ENCODE results near the gene EHMT1. TPM values are rescaled to one million over a fixed set of nuclear protein-coding genes. Genes with fewer than 3 reads are reported as not detected.
A peak's percentile ranks its signal among the peaks of the same experiment; 100 is the strongest.

Gene EHMT1
- total and polyA plus RNA-seq, 10 of the 15 experiments (the other 5 are each of a cell fraction or from before 2014, with no cell fraction given), result 2.9 to 100 (median 48.1) TPM

- TF ChIP-seq BCLAF1 (IDR thresholded peaks at IDR 0.05), result no peak
- peak in 1 of 2 experiments; percentile 56; a peak in 1 of 4 replicates for TF ChIP-seq ETV6 (conservative IDR thresholded peaks at IDR 0.05 in 1 of 2, IDR thresholded peaks at IDR 0.05 in 1 of 2; ENCODE audit: borderline replicate concordance in 1 of 2, low read depth in 1 of 2)
- no peak for TF ChIP-seq CEBPB (IDR thresholded peaks at IDR 0.05; ENCODE audit: borderline replicate concordance in 1 of 2, low read depth in 2 of 2, low read length in 2 of 2)
- no peak for TF ChIP-seq IRF3 (IDR thresholded peaks at IDR 0.05)
- TF ChIP-seq POLR2AphosphoS2 (IDR thresholded peaks at IDR 0.05; ENCODE audit: low read depth, low read length), result no peak
- TF ChIP-seq IRF4 (IDR thresholded peaks at IDR 0.05; ENCODE audit: low read depth, low read length), result 0 out of 2 replicates have a peak, but pooled peaks have one; percentile 23
- TF ChIP-seq NR2C2 (IDR thresholded peaks at IDR 0.05; ENCODE audit: borderline replicate concordance, control insufficient read depth, insufficient read length, low read depth), result no peak
- no peak for TF ChIP-seq RCOR1 (conservative IDR thresholded peaks at IDR 0.05; ENCODE audit: low read depth, low read length)
- TF ChIP-seq CTCF (IDR thresholded peaks at IDR 0.05 in 2 of 3, conservative IDR thresholded peaks at IDR 0.05 in 1 of 3; ENCODE audit: control insufficient read depth in 2 of 3, extremely low read depth in 1 of 3, insufficient read depth in 1 of 3, low read depth in 3 of 3, low read length in 3 of 3), result no peak
- peak; percentile 75 for TF ChIP-seq IKZF1 (conservative IDR thresholded peaks at IDR 0.05)
- no peak for TF ChIP-seq NKRF (conservative IDR thresholded peaks at IDR 0.05)
- no peak for TF ChIP-seq SUZ12 (IDR thresholded peaks at IDR 0.05; ENCODE audit: unreplicated experiment)
- no peak for TF ChIP-seq SMAD1 (IDR thresholded peaks at IDR 0.05; ENCODE audit: low read depth, partially characterized antibody)
- TF ChIP-seq SKIL (IDR thresholded peaks at IDR 0.05; ENCODE audit: low read depth, poor library complexity, severe bottlenecking), result peak; percentile 73
- no peak for TF ChIP-seq JUND (IDR thresholded peaks at IDR 0.05; ENCODE audit: low read depth, low read length)
- no peak for TF ChIP-seq ZSCAN29 (IDR thresholded peaks at IDR 0.05)
- TF ChIP-seq TAF1 (IDR thresholded peaks at IDR 0.05; ENCODE audit: borderline replicate concordance, low read depth, low read length), result no peak
- no peak for TF ChIP-seq SRF (IDR thresholded peaks at IDR 0.05; ENCODE audit: low read depth in 2 of 2, low read length in 2 of 2)
- TF ChIP-seq TARDBP (IDR thresholded peaks at IDR 0.05; ENCODE audit: borderline replicate concordance), result no peak
- TF ChIP-seq HDAC6 (IDR thresholded peaks at IDR 0.05; ENCODE audit: unreplicated experiment), result no peak
These were observed 138.8 kb downstream of the EHMT1 start (continued) for GRCh38 chr9:137757613-137758029.

Data from GM12878 (cell line).